Fibroblast of peridontal ligament (primary cell): Measurements from ENCODE around the gene ATF7IP.
"Not testable (repeated sequence)": the region's sequence is repeated elsewhere in the genome, so short reads cannot be mapped to it uniquely, and the experiment has no call there.

Experiments
- DNase-seq: peaks from one replicate; pipeline ENCODE4 v3.0.0-alpha.2; 2010; ENCODE audit errors: extremely low read depth

Gene ATF7IP, protein sequence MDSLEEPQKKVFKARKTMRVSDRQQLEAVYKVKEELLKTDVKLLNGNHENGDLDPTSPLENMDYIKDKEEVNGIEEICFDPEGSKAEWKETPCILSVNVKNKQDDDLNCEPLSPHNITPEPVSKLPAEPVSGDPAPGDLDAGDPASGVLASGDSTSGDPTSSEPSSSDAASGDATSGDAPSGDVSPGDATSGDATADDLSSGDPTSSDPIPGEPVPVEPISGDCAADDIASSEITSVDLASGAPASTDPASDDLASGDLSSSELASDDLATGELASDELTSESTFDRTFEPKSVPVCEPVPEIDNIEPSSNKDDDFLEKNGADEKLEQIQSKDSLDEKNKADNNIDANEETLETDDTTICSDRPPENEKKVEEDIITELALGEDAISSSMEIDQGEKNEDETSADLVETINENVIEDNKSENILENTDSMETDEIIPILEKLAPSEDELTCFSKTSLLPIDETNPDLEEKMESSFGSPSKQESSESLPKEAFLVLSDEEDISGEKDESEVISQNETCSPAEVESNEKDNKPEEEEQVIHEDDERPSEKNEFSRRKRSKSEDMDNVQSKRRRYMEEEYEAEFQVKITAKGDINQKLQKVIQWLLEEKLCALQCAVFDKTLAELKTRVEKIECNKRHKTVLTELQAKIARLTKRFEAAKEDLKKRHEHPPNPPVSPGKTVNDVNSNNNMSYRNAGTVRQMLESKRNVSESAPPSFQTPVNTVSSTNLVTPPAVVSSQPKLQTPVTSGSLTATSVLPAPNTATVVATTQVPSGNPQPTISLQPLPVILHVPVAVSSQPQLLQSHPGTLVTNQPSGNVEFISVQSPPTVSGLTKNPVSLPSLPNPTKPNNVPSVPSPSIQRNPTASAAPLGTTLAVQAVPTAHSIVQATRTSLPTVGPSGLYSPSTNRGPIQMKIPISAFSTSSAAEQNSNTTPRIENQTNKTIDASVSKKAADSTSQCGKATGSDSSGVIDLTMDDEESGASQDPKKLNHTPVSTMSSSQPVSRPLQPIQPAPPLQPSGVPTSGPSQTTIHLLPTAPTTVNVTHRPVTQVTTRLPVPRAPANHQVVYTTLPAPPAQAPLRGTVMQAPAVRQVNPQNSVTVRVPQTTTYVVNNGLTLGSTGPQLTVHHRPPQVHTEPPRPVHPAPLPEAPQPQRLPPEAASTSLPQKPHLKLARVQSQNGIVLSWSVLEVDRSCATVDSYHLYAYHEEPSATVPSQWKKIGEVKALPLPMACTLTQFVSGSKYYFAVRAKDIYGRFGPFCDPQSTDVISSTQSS

DNA sequence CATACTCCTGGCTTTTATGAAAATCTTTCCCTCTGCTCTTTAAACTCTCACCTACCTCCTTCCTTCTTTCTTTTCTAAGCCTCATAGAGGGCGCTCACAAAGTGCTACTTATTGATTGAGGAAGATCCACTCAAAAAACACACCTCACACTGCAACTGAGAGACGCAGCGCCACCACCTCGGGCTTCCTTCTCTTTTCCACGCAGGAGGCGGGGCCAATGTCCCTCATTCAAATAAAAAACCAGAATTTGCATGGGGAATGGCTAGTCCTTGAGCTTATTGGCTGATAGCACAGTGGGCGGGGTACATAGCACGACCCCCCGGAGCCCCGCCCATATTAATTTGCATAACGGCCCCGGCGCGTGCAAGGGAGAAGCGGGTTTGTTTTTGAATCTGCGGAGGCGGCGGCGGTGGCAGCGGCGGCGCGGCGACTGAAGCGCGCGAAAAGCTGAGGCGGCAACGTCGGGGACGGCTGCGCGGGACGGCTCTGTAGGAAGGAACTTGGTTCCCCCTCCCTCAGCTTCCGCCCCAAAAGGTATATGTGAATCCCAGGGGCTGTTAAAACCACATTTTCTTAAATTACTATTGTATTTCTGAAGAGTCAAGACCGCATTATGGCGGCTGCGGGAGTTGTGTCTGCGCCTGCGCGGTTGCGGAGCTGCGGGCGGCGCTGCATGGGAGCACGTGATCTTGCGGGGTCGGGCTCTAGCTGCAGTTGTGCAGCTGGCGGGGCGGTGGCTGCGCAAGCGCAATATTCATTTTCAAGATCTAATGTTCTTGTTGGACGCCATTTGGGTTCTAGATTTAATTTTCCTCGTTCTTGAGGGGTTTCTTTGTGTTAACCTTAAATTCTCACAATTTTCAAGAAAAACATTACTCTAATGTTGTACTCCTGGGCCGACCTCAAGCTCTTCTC is at the start of gene ATF7IP:
ATF7IP (plus strand) TSS at position 389 of the 915 bp plus-strand sequence. CDS start 58,234 bp downstream, outside the sequence.
- peak; percentile 96 for DNase-seq

DNA sequence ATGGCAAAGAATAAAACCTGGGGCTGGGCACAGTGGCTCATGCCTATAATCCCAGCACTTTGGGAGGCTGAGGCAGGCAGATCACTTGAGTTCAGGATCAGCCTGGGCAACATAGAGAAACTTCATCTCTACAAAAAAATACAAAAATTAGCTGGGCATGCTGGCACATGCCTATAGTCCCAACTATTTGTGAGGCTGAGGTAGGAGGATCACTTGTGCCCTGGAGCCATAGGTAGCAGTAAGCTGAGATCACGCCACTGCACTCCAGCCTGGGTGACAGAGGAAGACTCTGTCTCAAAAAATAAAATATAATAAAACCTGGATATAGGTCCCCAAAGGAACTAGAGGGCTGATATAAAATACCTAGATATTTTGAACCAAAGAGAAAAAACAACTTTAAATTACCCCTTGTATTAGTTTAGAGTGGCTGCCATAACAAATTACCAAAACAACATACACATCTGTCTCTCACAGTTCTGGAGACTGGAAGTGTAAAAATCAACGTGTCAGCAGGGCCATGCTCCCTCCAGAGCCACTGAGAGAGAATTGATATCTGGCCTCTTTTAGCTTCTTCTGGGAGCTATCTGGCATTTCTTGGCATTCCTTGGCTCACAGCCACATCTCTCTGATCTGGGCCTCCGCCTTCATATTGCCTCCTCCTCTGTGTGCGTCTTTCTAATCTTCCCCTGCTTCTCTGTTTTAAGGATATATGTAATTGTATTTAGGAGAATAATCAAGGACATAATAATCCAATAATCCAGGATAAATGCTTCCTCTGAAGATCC is 47.9 kb upstream of the ATF7IP start:
- no peak for DNase-seq

DNA sequence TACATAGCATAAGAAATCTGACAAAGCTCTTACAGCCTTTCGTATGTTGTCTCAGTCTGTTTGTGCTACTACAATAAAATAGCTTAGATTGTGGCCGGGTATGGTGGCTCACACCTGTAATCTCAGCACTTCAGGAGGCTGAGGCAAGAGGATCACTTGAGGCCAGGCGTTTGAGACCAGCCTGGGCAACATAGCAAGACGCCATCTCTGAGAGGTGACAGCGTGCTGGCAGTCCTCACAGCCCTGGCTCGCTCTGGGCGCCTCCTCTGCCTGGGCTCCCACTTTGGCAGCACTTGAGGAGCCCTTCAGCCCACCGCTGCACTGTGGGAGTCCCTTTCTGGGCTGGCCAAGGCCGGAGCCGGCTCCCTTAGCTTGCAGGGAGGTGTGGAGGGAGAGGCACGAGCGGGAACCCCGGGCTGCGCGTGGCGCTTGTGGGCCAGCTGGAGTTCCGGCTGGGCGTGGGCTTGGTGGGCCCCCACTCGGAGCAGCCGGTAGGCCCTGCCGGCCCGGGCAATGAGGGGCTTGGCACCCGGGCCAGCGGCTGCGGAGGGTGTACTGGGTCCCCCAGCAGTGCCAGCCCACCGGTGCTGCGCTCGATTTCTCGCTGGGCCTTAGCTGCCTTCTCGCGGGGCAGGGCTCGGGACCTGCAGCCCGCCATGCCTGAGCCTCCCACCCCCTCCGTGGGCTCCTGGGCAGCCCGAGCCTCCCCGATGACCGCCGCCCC is 45.6 kb upstream of the ATF7IP start:
- DNase-seq = not testable (repeated sequence)

DNA sequence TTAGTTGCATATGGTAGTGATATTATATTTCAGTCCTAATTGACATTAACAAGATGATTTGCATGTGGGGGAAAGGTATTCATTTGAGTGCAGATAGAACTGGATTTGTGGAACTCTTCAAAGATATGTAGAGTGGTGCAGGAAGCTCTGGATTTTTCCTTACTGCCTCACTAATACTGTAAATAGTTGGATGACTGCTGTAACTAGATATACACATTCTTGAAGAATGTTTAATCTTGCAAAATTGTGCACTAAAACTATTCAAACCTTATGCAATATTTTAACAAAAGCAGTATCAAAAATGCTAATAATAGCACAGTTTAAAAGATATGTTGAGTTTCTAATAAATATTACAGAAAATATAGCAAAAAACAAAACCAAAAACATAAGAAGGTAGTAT is 43.1 kb upstream of the ATF7IP start:
- peak; percentile 32 for DNase-seq

DNA sequence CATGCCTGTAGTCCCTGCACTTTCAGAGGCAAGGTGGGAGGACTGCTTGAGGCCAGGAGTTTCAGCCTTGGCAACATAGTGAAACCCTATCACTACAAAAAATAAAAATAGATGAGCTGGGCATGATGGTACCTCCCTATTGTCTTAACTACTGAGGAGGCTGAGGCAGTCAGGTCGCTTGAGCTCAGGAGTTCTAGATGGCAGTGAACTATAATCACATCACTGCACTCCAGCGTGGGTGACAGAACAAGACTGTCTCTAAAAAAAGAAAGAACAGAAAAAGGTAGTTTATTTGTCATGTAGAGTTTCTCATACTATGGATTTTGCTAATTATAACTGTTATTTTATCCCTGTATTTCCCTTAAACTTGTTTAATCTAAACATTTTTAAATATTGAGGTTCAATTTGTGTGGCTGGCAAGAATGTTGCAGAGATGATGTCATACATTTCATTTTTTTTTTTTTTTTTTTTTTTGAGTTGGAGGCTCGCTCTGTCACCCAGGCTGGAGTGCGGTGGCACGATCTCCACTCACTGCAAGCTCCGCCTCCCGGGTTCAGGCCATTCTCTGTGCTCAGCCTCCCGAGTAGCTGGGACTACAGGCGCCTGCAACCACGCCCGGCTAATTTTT is 39.7 kb upstream of the ATF7IP start:
- no peak for DNase-seq

DNA sequence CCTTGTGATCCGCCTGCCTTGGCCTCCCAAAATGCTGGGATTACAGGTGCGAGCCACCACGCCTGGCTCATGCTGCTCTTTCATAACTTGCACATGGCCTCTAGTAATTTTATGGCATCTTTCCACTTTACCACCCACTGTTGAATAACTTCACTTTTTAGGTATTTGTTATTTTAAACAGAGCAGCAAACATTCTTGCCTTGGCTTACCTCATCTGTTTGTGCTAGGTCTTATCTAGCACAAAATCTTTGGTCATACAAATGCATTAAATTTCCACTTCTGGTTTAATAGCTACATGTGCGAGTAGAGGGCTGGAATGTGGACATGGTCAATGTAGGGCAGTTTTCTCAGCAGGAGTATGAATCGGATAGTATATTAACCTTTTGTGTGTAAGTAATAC is 38.8 kb upstream of the ATF7IP start:
- peak; percentile 12 for DNase-seq

DNA sequence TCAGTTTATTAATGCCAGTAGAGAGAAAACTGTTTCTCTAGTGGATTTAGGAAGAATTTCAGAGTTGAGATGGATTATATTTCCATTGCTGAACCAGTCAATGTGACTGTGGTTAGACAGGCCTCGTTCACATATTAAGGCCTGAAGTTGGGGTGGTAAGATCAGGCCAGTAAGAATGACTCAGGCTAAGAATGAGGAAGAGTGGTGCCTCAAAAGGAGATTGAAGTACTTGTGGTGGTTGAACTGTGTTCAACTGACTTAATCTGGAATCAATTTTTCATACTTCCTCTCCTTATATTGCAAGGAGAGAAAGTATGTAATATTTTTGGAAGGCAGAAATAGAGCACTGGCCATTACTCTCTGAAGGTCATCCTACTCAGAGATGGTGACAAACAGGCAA is 37.8 kb upstream of the ATF7IP start:
- peak; percentile 82 for DNase-seq

DNA sequence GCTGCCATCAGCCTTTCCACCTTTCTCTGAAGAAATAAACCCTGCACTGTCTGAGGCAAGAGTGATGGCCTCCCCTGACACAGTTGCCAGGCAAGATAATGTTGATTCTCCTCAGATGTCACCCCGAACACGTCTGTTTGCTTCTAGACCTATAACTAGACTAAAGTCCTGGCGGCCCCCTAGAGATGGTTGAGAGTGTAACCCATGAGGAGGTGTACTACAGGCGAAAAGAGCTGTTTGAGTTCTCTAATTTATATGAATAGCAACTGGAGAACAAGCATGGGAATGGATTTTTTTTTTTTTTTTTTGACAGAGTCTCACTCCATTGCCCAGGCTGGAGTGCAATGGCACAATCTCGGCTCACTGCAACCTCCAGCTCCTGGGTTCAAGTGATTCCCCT is 33.0 kb upstream of the ATF7IP start:
- DNase-seq = no peak

DNA sequence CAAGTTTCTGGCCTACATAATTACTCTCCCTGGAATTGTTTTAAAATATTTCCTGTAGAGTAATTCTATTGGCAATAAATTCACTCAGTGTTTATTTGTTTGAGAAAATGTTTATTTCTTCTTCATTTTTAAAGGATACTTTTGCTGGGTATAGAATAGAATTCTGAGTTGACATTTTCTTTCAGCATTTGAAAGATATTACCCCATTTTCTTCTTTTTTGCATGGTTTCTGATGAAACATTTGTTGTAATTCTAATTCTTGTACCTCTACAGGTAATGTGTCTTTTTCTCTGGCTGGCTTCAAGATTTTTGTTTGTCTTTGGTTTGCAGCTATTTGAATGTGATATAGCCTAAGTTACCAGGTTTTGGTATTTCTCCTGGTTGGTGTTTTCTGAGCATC is 25.1 kb upstream of the ATF7IP start:
- DNase-seq = no peak

DNA sequence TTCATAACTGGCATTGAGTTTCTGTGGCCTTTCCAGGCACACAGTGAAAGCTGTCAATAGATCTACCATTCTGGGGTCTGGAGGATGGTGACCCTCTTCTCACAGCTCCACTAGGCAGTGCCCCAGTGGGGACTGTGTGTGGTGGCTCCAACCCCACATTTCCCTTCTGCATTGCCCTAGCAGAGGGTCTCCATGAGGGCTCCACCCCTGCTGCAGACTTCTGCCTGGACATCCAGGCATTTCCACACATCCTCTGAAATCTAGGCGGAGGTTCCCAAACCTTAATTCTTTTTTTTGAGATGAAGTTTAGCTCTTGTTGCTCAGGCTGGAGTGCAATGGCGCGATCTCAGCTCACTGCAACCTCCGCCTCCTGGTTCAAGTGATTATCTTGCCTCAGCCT is 14.0 kb upstream of the ATF7IP start:
- not testable (repeated sequence) for DNase-seq

DNA sequence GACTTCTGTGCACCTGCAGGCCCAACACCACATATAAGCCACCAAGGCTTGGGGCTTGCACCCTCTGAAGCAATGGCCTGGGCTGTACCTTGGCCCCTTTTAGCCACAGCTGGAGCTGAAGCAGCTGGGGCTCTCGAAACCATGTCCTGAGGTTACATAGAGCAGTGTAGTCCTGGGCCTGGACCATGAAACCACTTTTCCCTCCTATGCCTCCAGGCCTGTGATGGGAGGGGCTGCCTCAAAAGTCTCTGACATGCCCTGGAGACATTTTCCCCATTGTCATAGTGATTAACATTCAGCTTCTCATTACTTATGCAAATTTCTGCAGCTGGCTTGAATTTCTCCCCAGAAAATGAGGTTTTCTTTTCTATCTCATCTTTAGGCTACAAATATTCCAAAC is 13.4 kb upstream of the ATF7IP start:
- DNase-seq = not testable (repeated sequence)

DNA sequence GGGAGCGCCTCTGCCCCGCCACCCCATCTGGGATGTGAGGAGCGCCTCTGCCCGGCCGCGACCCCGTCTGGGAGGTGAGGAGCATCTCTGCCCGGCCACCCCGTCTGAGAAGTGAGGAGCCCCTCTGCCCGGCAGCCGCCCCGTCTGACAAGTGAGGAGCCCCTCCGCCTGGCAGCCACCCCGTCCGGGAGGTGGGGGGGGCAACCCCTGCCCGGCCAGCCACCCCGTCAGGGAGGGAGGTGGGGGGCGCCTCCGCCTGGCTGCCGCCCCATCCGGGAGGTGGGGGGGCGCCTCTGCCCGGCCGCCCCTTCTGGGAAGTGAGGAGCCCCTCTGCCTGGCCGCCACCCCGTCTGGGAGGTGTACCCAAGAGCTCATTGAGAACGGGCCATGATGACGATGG is 10.8 kb upstream of the ATF7IP start:
- not testable (repeated sequence) for DNase-seq

DNA sequence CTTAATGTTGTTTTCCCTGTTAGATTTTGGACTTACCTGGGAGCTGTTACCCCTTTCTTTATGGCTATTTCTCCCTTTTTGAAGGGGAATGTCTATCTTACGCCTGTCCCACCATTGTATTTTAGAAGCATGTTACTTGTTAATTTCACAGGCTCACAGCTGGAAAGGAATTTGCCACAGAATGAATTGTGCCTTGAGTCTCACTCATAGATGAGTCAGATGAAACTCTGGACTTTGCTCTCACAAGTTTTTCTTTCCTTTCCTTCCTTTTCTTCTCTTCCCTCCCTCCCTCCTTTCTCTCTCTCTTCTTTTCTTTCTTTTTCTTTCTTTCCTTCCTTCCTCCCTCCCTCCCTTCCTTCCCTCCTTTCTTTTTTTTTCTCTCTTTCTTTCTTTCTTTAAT is 9.3 kb upstream of the ATF7IP start:
- no peak for DNase-seq

DNA sequence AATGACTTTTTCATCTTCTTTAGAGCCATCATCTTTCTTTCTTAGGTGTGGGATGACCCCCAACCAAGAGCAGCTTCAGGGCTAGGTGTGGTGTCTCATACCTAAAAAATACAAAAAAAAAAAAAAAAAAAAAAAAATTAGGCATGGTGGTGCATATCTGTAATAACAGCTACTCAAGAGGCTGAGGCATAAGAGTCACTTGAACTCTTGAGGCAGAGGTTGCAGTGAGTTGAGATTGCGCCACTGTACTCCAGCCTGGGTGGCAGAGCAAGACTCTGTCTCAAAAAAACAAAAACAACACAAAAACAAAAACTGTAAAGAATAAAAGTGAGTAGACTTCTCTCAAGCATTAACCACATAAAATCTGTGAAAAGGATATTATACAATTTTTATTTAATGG is 8.0 kb upstream of the ATF7IP start:
- DNase-seq = no peak

DNA sequence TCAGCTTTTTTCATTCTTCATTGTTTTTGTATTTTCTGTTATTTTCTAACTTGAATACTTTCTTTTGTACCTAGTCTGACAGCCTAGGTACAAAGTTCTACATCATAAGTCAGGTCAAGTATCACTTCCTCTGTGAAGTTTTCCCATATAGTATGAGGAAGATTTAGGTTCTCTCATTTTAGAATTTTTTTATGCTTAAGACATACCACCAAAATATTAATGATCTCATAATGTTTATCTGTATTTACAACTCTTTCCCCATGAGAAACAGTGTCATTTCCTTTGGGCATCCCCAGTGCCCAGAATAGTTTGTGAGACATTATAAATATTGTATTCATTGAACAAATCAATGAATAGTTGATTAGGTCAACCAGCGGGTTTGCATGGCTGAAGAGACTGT is 3.1 kb upstream of the ATF7IP start:
- DNase-seq = no peak

DNA sequence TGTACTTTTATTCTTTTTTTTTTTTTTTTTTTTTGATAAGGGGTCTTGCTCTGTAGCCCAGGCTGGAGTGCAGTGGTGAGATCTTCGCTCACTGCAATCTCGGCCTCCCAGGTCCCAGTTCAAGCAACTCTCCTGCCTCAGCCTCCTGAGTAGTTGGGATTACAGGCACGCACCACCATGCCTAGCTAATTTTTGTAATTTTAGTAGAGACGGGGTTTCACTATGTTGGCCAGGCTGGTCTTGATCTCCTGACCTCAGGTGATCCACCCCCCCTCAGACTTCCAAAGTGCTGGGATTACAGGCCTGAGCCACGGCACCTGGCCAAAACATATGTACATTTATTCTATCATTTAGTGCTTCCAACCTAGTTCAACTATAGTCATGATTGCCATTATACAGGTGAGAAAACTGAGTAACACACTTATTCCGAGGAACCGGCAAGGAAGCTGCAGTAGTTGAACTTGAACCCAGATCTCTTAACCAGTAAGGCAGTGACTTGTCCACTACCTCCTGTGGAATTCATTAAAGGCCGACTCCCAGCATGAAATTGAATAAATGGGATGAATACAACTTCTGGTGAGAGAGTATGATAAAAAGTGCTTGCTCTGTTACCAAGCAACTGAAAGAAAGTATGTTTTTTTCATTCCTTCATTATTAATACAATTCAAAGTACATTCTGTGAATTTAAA is 755 bp upstream of the ATF7IP start:
- no peak for DNase-seq

DNA sequence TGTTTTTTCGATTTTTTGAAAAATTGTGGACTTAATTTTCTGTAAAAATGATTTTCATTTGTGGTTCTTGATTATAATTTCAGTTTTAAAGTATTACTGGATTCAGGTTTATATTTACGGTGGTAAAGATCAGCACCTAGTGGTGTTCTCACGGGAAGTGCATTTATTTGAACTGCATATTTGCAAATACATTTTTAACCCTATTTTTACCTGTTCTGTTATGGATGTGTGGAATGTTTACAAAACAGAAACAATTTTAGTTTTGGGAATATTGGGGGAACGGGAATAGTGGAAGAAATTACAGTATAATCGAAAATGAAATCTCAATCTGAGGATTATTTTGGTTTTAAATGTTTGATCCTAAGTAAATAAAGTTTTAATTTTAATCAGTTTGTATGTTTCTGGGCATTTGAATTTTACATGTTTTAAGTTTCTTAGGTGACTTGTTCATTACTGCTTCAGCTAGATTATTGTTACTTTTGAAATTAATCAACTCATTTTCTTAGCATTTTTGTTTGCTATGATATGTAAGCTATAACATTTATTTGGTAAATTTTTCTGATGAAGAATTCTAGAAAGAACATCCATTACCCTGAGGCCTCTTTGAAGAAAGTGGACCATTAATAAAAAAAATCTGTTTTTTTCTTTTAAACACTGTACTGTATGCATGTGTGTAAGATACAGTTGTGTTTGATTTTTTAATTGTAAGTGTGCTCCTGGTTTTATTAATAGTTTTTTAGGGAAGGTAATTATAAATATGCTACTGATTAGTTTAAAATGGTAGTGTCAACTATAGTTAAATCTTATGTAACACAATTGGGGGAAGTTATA is 942 bp downstream of the ATF7IP start:
- peak; percentile 15 for DNase-seq
